GM12873 (cell line): Measurements from ENCODE around the gene C12orf43.
A peak's percentile ranks its signal among the peaks of the same experiment; 100 is the strongest.

Source experiments
- CTCF ChIP-seq: IDR thresholded peaks from 2 replicates; pipeline ENCODE4 v1.5.1; 2012; ENCODE audit warnings: low read depth, mild to moderate bottlenecking, moderate library complexity, low read length, control low read depth; ENCODE audit not compliant: insufficient read depth; ENCODE audit errors: missing control alignments

Gene C12orf43

DNA sequence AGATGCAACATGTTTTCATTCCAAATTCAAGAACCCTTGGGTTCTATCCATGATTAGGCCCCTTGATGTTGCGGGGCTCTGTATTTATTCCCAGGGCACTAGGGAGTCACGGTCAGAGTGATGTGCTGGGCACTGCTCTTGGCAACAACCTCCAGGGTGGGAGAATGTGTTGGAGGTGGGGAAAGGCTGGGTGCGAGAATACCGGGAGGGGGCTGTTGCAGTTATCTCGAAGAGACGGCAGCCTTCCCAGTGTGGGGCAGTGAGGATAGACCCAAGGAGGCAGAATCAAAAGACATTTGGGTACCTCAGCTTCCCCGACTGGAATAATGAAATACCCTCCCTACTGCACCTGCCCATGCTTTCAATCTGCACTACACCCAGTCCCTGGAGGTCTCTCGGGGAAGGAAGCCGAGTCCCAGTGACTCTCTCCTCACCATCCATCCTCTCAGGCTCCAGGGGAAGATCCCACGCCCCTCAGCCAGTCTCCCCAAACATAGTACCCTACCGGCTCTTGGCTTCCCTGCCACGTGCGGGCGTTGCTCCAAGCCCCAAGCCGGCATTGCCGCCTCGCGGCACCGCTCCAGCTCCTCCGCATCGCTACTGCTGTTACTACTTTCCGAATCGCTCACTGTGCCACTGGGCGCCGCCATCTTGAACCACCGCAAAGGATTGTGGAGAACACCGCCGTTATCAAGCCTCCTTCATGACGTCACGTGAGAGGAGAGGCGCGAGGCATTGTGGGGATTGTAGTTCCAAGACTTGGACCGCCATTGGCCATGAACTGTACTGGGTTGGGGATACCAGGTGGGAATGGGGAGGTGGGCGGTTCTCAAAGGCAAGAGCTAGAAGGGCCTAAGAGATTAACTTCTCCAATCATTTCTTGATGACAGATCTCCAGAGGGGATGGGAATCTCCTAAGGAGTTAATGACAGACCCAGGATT is at the start of gene C12orf43:
Gene C12orf43, minus strand, starts transcription at position 663 of the 942 bp plus-strand sequence. Its CDS starts 13 bp downstream, at position 650.
- TF ChIP-seq CTCF = no peak

- no peak for TF ChIP-seq CTCF
Measured at GRCh38 chr12:121065345-121065744, 49.1 kb upstream of the C12orf43 start.

DNA sequence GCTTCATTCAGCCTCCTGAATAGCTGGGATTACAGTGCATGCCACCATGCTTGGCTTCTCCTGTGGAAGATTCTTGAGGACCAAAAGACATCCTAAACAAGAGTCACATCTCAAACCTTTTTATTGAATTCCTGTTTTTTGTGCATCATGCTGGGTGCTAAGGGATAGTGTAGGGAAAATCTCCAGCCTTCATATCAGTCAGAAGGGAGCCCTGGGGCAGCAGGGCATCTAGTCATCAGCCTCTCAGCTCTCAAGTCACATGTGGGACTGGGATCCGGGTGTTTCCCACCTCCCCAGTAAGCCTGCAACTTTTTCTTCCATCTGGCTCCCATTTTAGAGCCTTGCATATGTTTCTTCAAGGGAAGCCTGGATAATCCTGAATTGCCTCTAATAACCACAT is 47.8 kb upstream of the C12orf43 start:
- TF ChIP-seq CTCF = no peak

GRCh38 chr12:121062391-121063045 is 46.2 kb upstream of the C12orf43 start:
- TF ChIP-seq CTCF = no peak

DNA sequence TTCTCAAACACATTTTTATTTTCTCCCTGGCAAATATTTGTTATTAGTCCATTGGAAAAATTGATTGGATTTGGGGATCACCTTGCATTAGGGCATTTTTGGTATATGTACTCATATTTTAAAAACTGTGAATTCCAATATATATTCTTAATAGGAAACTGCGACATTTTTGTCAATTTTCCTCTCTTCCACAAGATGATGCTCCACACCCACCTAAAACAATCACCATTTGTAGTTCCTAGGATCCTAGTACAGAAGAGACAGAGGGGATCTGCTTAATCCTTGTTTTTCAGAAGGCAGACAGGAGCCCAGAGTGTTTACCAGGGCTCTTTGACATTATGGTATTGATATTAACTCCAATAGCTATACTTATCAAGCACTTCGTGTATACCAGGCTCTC is 45.5 kb upstream of the C12orf43 start:
- TF ChIP-seq CTCF = peak; percentile 39

GRCh38 chr12:121060149-121061001 is 44.1 kb upstream of the C12orf43 start:
- peak; percentile 69 for TF ChIP-seq CTCF
